Esophagus muscularis mucosa (tissue), 4 donors: ENCODE measurements around the gene NUMA1. TPM values are rescaled to one million over a fixed set of nuclear protein-coding genes. Genes with fewer than 3 reads are reported as not detected.
A peak's percentile ranks its signal among the peaks of the same experiment; 100 is the strongest.

Experiments used
- DNase-seq: peaks from one replicate; pipeline ENCODE4 v3.0.0-alpha.2; 2017; ENCODE audit errors: extremely low spot score
- H3K27ac ChIP-seq, 4 donors: fragments of 200-600 bp; sonication (generic); replicated peaks in 1 of 4; 1 replicate in 3 of 4; 2 replicates in 1 of 4; pipeline ENCODE4 v1.5.1; 2016 to 2019; ENCODE audit warnings: mild to moderate bottlenecking in 1 of 4
- H3K27me3 ChIP-seq, 4 donors: fragments of 200-600 bp; sonication (generic); one replicate each; pipeline versions ENCODE4 v1.5.1 to v1.6.0; 2016 to 2019
- H3K36me3 ChIP-seq, 4 donors: fragments of 200-600 bp; sonication (generic); one replicate each; pipeline ENCODE4 v1.5.1; 2016 to 2019
- H3K4me1 ChIP-seq, 4 donors: fragments of 200-600 bp; sonication (generic); one replicate each; pipeline ENCODE4 v1.5.1; 2016 to 2019
- H3K4me3 ChIP-seq, 4 donors: fragments of 200-600 bp; sonication (generic); 1 replicate in 2 of 4; 2 replicates in 2 of 4; pipeline ENCODE4 v1.5.1; 2016 to 2019; ENCODE audit warnings: mild to moderate bottlenecking in 4 of 4, moderate library complexity in 1 of 4
- H3K9me3 ChIP-seq, 4 donors: fragments of 200-600 bp; sonication (generic); 1 replicate in 3 of 4; 2 replicates in 1 of 4; pipeline ENCODE4 v1.5.1; 2016 to 2019
- CTCF ChIP-seq, 3 experiments: fragments of 200-600 bp in 2 of 3; fragments of 450-650 bp in 1 of 3; sonication (generic) in 2 of 3; IDR thresholded peaks; one replicate each; pipeline ENCODE4 v1.5.1; 2017 to 2019; ENCODE audit warnings: antibody characterized with exemption in 3 of 3, mild to moderate bottlenecking in 2 of 3, moderate library complexity in 1 of 3
- EP300 ChIP-seq: sonication (generic); formaldehyde crosslinking; IDR thresholded peaks from one replicate; pipeline ENCODE4 v1.6.1; 2017; ENCODE audit warnings: antibody characterized with exemption
- POLR2A ChIP-seq: fragments of 450-650 bp; IDR thresholded peaks from one replicate; pipeline ENCODE4 v1.6.1; 2017; ENCODE audit warnings: antibody characterized with exemption, moderate library complexity, mild to moderate bottlenecking, low read depth
- POLR2AphosphoS5 ChIP-seq, 2 donors: sonication (generic); formaldehyde crosslinking; IDR thresholded peaks; one replicate each; pipeline ENCODE4 v1.6.1; 2017; ENCODE audit warnings: antibody characterized with exemption in 2 of 2
- WGBS: methylation state at CpG from one replicate; pipeline ENCODE4 v1.1.5; 2018; 5-methylcytosine and 5-hydroxymethylcytosine counted together
- intact Hi-C: fragments of 100-400 bp; cut with DNase I; formaldehyde crosslinking; loops from one replicate; pipeline ENCODE4 v1.15.1; 2023
- total RNA-seq, 4 donors: library from RNA; depleted of rRNA; stranded (reverse); fragments of >200 nt; gene quantifications; one replicate each; pipeline versions ENCODE4 v1.1.0 to v1.2.1, GENCODE V29; 2016

Gene NUMA1
- total RNA-seq, 4 donors from 2014 or later: 214 to 328 (median 272) TPM

- Histone ChIP-seq H3K4me1 (peaks cover 46 to 76% (median 71%) of the 10 kb centered on the region in 4 donors), H3K9me3 (no peaks in the 10 kb centered on the region), H3K27ac (peak overlapping the region; percentile 66 to 79 (median 71)), H3K36me3 (peaks cover 54 to 95% (median 79%) of the 10 kb centered on the region in 4 donors), H3K27me3 (no peaks in the 10 kb centered on the region), H3K4me3 (no peak overlapping the region)
- no peak for DNase-seq
- intact Hi-C loops: loop anchor here (5.0 to 10.0 kb wide), 2 partner anchors 116 to 199 kb away; partner anchors contain the start of gene INPPL1
- 69% methylated on average over 1 of the region's 1 CpG for WGBS
- no peak for TF ChIP-seq CTCF (IDR thresholded peaks at IDR 0.05)
- TF ChIP-seq EP300: no peak
- no peak for TF ChIP-seq POLR2A
- TF ChIP-seq POLR2AphosphoS5 (IDR thresholded peaks at IDR 0.05): no peak
Observed at GRCh38 chr11:72026090-72026489, 54.3 kb downstream of the NUMA1 start.

- Histone ChIP-seq H3K27ac (peak overlapping the region; percentile 66 to 79 (median 71)), H3K27me3 (no peaks in the 10 kb centered on the region), H3K4me1 (peaks cover 36 to 58% (median 54%) of the 10 kb centered on the region in 4 donors), H3K36me3 (peaks cover 71 to 95% (median 87%) of the 10 kb centered on the region in 4 donors), H3K9me3 (no peaks in the 10 kb centered on the region), H3K4me3 (no peak overlapping the region)
- no peak for DNase-seq
- intact Hi-C loops: loop anchor here (2.0 to 10.0 kb wide), 2 partner anchors 67 to 201 kb away; partner anchors contain the start of gene INPPL1
- 18% methylated on average over 5 of the region's 5 CpGs for WGBS
- TF ChIP-seq POLR2AphosphoS5 (IDR thresholded peaks at IDR 0.05): no peak
- no peak for TF ChIP-seq POLR2A
- TF ChIP-seq EP300: no peak
- no peak for TF ChIP-seq CTCF (IDR thresholded peaks at IDR 0.05)
Observed at GRCh38 chr11:72024069-72024754, 56.1 kb downstream of the NUMA1 start.

GRCh38 chr11:72023335-72023734 is 57.0 kb downstream of the NUMA1 start:
- intact Hi-C loops: loop anchor here (10.0 kb wide), 1 partner anchor 201 kb away; the partner anchor contains the start of gene INPPL1
- TF ChIP-seq EP300 (no peak), CTCF (IDR thresholded peaks at IDR 0.05) (no peak), POLR2A (no peak), POLR2AphosphoS5 (IDR thresholded peaks at IDR 0.05) (no peak)
- Histone ChIP-seq H3K36me3 (peaks cover 71 to 95% (median 87%) of the 10 kb centered on the region in 4 donors), H3K27me3 (no peaks in the 10 kb centered on the region), H3K4me3 (no peak overlapping the region), H3K9me3 (no peaks in the 10 kb centered on the region), H3K4me1 (peaks cover 36 to 49% (median 45%) of the 10 kb centered on the region in 4 donors), H3K27ac (no peak overlapping the region)
- WGBS: 88% methylated on average over 3 of the region's 4 CpGs
- DNase-seq: no peak

GRCh38 chr11:72018171-72018570 is 62.2 kb downstream of the NUMA1 start:
- intact Hi-C loops: no loop called here
- DNase-seq: no peak

More at GRCh38 chr11:72018171-72018570, 62.2 kb downstream of the NUMA1 start:
- Histone ChIP-seq H3K4me3 (no peak overlapping the region), H3K9me3 (no peaks in the 10 kb centered on the region), H3K27ac (no peak overlapping the region), H3K27me3 (no peaks in the 10 kb centered on the region), H3K36me3 (peaks cover 88 to 100% (median 100%) of the 10 kb centered on the region in 4 donors), H3K4me1 (peaks cover 15 to 30% (median 28%) of the 10 kb centered on the region in 4 donors)
- no peak for TF ChIP-seq EP300
- no peak for TF ChIP-seq POLR2AphosphoS5 (IDR thresholded peaks at IDR 0.05)
- TF ChIP-seq POLR2A: no peak
- TF ChIP-seq CTCF (IDR thresholded peaks at IDR 0.05): no peak
- 87% methylated on average over 9 of the region's 9 CpGs for WGBS
